ENCODE measurements around the gene LCK.

Gene LCK

GRCh38 chr1:32311709-32312393, 60.8 kb downstream of the LCK start:
- ATAC-seq, result no peak; the same call in 2 of the 3 replicates
- TF ChIP-seq ZC3H10 (CRISPR knock-in tag; IDR thresholded peaks at IDR 0.05) (no peak), CREB5 (CRISPR knock-in tag; IDR thresholded peaks at IDR 0.05; ENCODE audit: low read depth) (no peak), BACH2 (CRISPR knock-in tag; IDR thresholded peaks at IDR 0.05; ENCODE audit: borderline replicate concordance) (no peak), OSR1 (CRISPR knock-in tag; IDR thresholded peaks at IDR 0.05) (no peak), ZFP30 (CRISPR knock-in tag; IDR thresholded peaks at IDR 0.05) (no peak), TCF4 (CRISPR knock-in tag; IDR thresholded peaks at IDR 0.05; ENCODE audit: borderline replicate concordance) (peak; percentile 94)

GRCh38 chr1:32316903-32317277, 65.8 kb downstream of the LCK start:
- TF ChIP-seq TCF4 (CRISPR knock-in tag; IDR thresholded peaks at IDR 0.05; ENCODE audit: borderline replicate concordance) (no peak), POU6F1 (CRISPR knock-in tag; IDR thresholded peaks at IDR 0.05; ENCODE audit: borderline replicate concordance, low read depth) (no peak), ZNF565 (CRISPR knock-in tag; conservative IDR thresholded peaks at IDR 0.05; ENCODE audit: low read depth) (no peak), ISL1 (CRISPR knock-in tag; IDR thresholded peaks at IDR 0.05) (no peak), TSHZ2 (CRISPR knock-in tag; IDR thresholded peaks at IDR 0.05) (no peak), ESRRG (CRISPR knock-in tag; IDR thresholded peaks at IDR 0.05) (no peak), PPARA (CRISPR knock-in tag; IDR thresholded peaks at IDR 0.05; ENCODE audit: borderline replicate concordance) (no peak), ZNF70 (CRISPR knock-in tag; IDR thresholded peaks at IDR 0.05) (no peak), SNAI2 (CRISPR knock-in tag; IDR thresholded peaks at IDR 0.05) (no peak), CREB5 (CRISPR knock-in tag; IDR thresholded peaks at IDR 0.05; ENCODE audit: low read depth) (no peak), TOX (CRISPR knock-in tag; IDR thresholded peaks at IDR 0.05; ENCODE audit: borderline replicate concordance) (no peak), ZFP3 (CRISPR knock-in tag; IDR thresholded peaks at IDR 0.05) (no peak), BACH2 (CRISPR knock-in tag; IDR thresholded peaks at IDR 0.05; ENCODE audit: borderline replicate concordance) (no peak), CSDC2 (CRISPR knock-in tag; IDR thresholded peaks at IDR 0.05) (no peak)

GRCh38 chr1:32318127-32318869, 67.2 kb downstream of the LCK start:
- TF ChIP-seq TOX (CRISPR knock-in tag; IDR thresholded peaks at IDR 0.05; ENCODE audit: borderline replicate concordance) (no peak), PPARA (CRISPR knock-in tag; IDR thresholded peaks at IDR 0.05; ENCODE audit: borderline replicate concordance) (no peak), PATZ1 (CRISPR knock-in tag; IDR thresholded peaks at IDR 0.05; ENCODE audit: borderline replicate concordance) (no peak), CSRNP3 (CRISPR knock-in tag; IDR thresholded peaks at IDR 0.05) (no peak), ESRRG (CRISPR knock-in tag; IDR thresholded peaks at IDR 0.05) (no peak), BACH2 (CRISPR knock-in tag; IDR thresholded peaks at IDR 0.05; ENCODE audit: borderline replicate concordance) (no peak), ARNTL (CRISPR knock-in tag; IDR thresholded peaks at IDR 0.05; ENCODE audit: borderline replicate concordance, low read depth) (no peak), ZFP3 (CRISPR knock-in tag; IDR thresholded peaks at IDR 0.05) (no peak), ZFP30 (CRISPR knock-in tag; IDR thresholded peaks at IDR 0.05) (no peak), ZNF565 (CRISPR knock-in tag; conservative IDR thresholded peaks at IDR 0.05; ENCODE audit: low read depth) (no peak), POU6F1 (CRISPR knock-in tag; IDR thresholded peaks at IDR 0.05; ENCODE audit: borderline replicate concordance, low read depth) (no peak), TCF4 (CRISPR knock-in tag; IDR thresholded peaks at IDR 0.05; ENCODE audit: borderline replicate concordance) (no peak)

More at GRCh38 chr1:32316903-32317277, 65.8 kb downstream of the LCK start:
- ATAC-seq, result no peak

More at GRCh38 chr1:32318127-32318869, 67.2 kb downstream of the LCK start:
- ATAC-seq, result no peak

Data from SK-N-SH treated with all-trans-retinoic acid at 6 μM for 48 hours (cell line).